HG03575 (cell line): ENCODE measurements around the gene FMN1.
A peak's percentile ranks its signal among the peaks of the same experiment; 100 is the strongest.

Experiments
- ATAC-seq: cut with Tn5 transposase; IDR thresholded peaks from one replicate; pipeline ENCODE4 v1.9.1; 2021; ENCODE audit not compliant: unreplicated experiment, insufficient number of reproducible peaks, low FRiP score; ENCODE audit errors: extremely low read depth

FMN1 gene

GRCh38 chr15:32923176-32923575 lies 271.3 kb downstream of the FMN1 start:
- ATAC-seq: no peak

GRCh38 chr15:32922541-32922940 lies 272.0 kb downstream of the FMN1 start:
- no peak for ATAC-seq

- no peak for ATAC-seq
Observed at GRCh38 chr15:32919749-32920414, 274.6 kb downstream of the FMN1 start.

GRCh38 chr15:32918547-32918946 lies 276.0 kb downstream of the FMN1 start:
- no peak for ATAC-seq

GRCh38 chr15:32910839-32911238 lies 283.7 kb downstream of the FMN1 start:
- ATAC-seq: no peak

- ATAC-seq: no peak
Observed at GRCh38 chr15:32909431-32909830, 285.1 kb downstream of the FMN1 start.

GRCh38 chr15:32908872-32909271 lies 285.6 kb downstream of the FMN1 start:
- ATAC-seq: no peak

- peak; percentile 83 for ATAC-seq
Observed at GRCh38 chr15:32908135-32908801, 286.2 kb downstream of the FMN1 start.

GRCh38 chr15:32905481-32905880 lies 289.0 kb downstream of the FMN1 start:
- ATAC-seq: no peak

- no peak for ATAC-seq
Observed at GRCh38 chr15:32904448-32904847, 290.1 kb downstream of the FMN1 start.

- ATAC-seq: no peak
Observed at GRCh38 chr15:32903591-32904290, 290.8 kb downstream of the FMN1 start.

- no peak for ATAC-seq
Observed at GRCh38 chr15:32901995-32902394, 292.5 kb downstream of the FMN1 start.

GRCh38 chr15:32901192-32901591 lies 293.3 kb downstream of the FMN1 start:
- no peak for ATAC-seq

- ATAC-seq: no peak
Observed at GRCh38 chr15:32899126-32899596, 295.4 kb downstream of the FMN1 start.

- no peak for ATAC-seq
Observed at GRCh38 chr15:32898414-32898813, 296.1 kb downstream of the FMN1 start.

- ATAC-seq: no peak
Observed at GRCh38 chr15:32893421-32893820, 301.1 kb downstream of the FMN1 start.

- ATAC-seq: no peak
Observed at GRCh38 chr15:32889214-32889613, 305.3 kb downstream of the FMN1 start.

GRCh38 chr15:32888221-32888761 lies 306.2 kb downstream of the FMN1 start:
- ATAC-seq: no peak

- no peak for ATAC-seq
Observed at GRCh38 chr15:32887090-32887489, 307.4 kb downstream of the FMN1 start.

GRCh38 chr15:32886459-32886858 lies 308.1 kb downstream of the FMN1 start:
- ATAC-seq: no peak
